ENCODE measurements around the gene SDK1. TPM values are rescaled to one million over a fixed set of nuclear protein-coding genes. Genes with fewer than 3 reads are reported as not detected.

Gene SDK1
- total and polyA plus RNA-seq, 8 donors: 1.6 to 11.2 (median 6.6) TPM

DNA sequence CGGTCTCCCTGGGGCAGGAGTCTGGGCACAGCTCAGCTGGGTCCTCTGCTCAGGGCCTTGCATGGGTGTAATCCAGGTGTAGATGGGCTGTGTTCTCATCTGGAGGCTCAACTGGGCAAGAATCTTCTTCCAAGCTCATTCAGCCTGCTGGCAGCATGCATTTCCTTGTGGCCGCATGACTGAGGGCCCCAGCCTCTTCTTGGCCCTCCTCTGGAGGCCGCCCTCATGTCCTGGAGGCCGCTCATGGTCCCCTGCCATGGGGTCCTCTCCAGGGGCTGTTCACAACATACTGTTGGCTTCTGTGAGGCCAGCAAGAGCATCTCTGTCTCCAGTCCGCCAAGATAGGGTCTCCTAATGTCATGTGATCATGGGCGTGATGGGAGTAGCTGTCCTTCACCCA lies 943.6 kb downstream of the SDK1 start:
- intact Hi-C loops (cut with DNase I; ENCODE audit: low total_unique reads): no loop called here
- H3K27ac ChIP-seq: no peak overlapping the region
- H3K4me1 ChIP-seq: no peaks in the 10 kb centered on the region
- H3K4me3 ChIP-seq: no peak overlapping the region
- DNase-seq: no peak
- no peaks in the 10 kb centered on the region for H3K27me3 ChIP-seq
- H3K9me3 ChIP-seq: peaks cover 0 to 8% (median 7%) of the 10 kb centered on the region in 4 donors
- peaks cover 0 to 27% (median 5%) of the 10 kb centered on the region in 4 donors for H3K36me3 ChIP-seq
- no peak for TF ChIP-seq POLR2A (IDR thresholded peaks at IDR 0.05)
- no peak for TF ChIP-seq POLR2AphosphoS5 (IDR thresholded peaks at IDR 0.05)
- TF ChIP-seq EP300 (IDR thresholded peaks at IDR 0.05): no peak
- TF ChIP-seq CTCF (IDR thresholded peaks at IDR 0.05): no peak
- WGBS, 5 donors: 76 to 93% (median 88%) methylated on average over 3 to 6 of the region's 6 CpGs

GRCh38 chr7:4245135-4245865 lies 944.2 kb downstream of the SDK1 start:
- H3K4me1 ChIP-seq: no peaks in the 10 kb centered on the region
- H3K27me3 ChIP-seq: no peaks in the 10 kb centered on the region
- peaks cover 0 to 8% (median 7%) of the 10 kb centered on the region in 4 donors for H3K9me3 ChIP-seq
- no peak overlapping the region for H3K27ac ChIP-seq
- peaks cover 0 to 27% (median 5%) of the 10 kb centered on the region in 4 donors for H3K36me3 ChIP-seq
- no peak overlapping the region for H3K4me3 ChIP-seq
- intact Hi-C loops (cut with DNase I; ENCODE audit: low total_unique reads): no loop called here
- no peak for DNase-seq
- TF ChIP-seq CTCF (IDR thresholded peaks at IDR 0.05): no peak
- no peak for TF ChIP-seq POLR2A (IDR thresholded peaks at IDR 0.05)
- WGBS, 5 donors: 93 to 97% (median 95%) methylated on average over 19 of the region's 19 CpGs

GRCh38 chr7:4245866-4246470 lies 944.9 kb downstream of the SDK1 start:
- TF ChIP-seq EP300 (IDR thresholded peaks at IDR 0.05): no peak
- no peak for TF ChIP-seq POLR2A (IDR thresholded peaks at IDR 0.05)
- TF ChIP-seq CTCF (IDR thresholded peaks at IDR 0.05): no peak
- TF ChIP-seq POLR2AphosphoS5 (IDR thresholded peaks at IDR 0.05): no peak
- 89 to 95% (median 94%) methylated on average over 12 of the region's 12 CpGs for WGBS, 5 donors
- no peak for DNase-seq
- intact Hi-C loops (cut with DNase I; ENCODE audit: low total_unique reads): no loop called here
- no peak overlapping the region for H3K27ac ChIP-seq
- no peaks in the 10 kb centered on the region for H3K27me3 ChIP-seq
- peaks cover 0 to 8% (median 7%) of the 10 kb centered on the region in 4 donors for H3K9me3 ChIP-seq
- H3K4me3 ChIP-seq: no peak overlapping the region
- H3K36me3 ChIP-seq: peaks cover 0 to 27% (median 5%) of the 10 kb centered on the region in 4 donors
- H3K4me1 ChIP-seq: no peaks in the 10 kb centered on the region

- Histone ChIP-seq H3K4me3 (no peak overlapping the region), H3K36me3 (peaks cover 0 to 30% (median 5%) of the 10 kb centered on the region in 4 donors), H3K27ac (no peak overlapping the region), H3K9me3 (peaks cover 0 to 13% (median 12%) of the 10 kb centered on the region in 4 donors), H3K27me3 (no peaks in the 10 kb centered on the region), H3K4me1 (no peaks in the 10 kb centered on the region)
- DNase-seq: no peak
- intact Hi-C loops (cut with DNase I; ENCODE audit: low total_unique reads): no loop called here
- 81 to 89% (median 84%) methylated on average over 10 to 11 of the region's 11 CpGs for WGBS, 5 donors
- TF ChIP-seq EP300 (IDR thresholded peaks at IDR 0.05): no peak
- no peak for TF ChIP-seq POLR2AphosphoS5 (IDR thresholded peaks at IDR 0.05)
- TF ChIP-seq POLR2A (IDR thresholded peaks at IDR 0.05): no peak
- TF ChIP-seq CTCF (IDR thresholded peaks at IDR 0.05): no peak
Observed at GRCh38 chr7:4246536-4246935, 945.5 kb downstream of the SDK1 start.
